Measurements from ENCODE around the gene CDKAL1. TPM values are rescaled to one million over a fixed set of nuclear protein-coding genes. Genes with fewer than 3 reads are reported as not detected.

CDKAL1 gene
- total RNA-seq, 2 donors from 2014 or later, result 12.1 to 19.0 TPM

DNA sequence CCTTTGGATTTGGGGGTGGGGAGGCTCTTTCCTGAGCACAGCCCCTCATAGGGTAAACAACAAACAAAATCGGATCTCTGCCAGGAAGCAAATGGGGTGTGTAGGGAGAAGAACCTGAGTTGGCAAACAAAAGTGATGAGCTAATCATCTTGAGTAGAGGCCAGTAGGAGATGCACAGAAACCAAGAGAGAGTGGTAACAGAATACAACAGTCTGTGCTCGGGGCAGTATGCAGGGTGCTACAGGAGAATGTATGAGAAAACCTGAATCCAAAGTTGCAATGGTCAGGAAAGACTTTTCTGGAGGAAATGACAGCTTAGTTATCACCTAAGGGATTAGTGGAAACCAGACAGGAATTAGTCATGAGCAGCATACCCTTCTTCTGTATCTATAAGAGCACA is 177.8 kb downstream of the CDKAL1 start:
- no peak for TF ChIP-seq CTCF (IDR thresholded peaks at IDR 0.05)
- no peak for TF ChIP-seq POLR2A (IDR thresholded peaks at IDR 0.05)
- TF ChIP-seq POLR2AphosphoS5 (IDR thresholded peaks at IDR 0.05), result no peak
- 71% methylated on average over 2 of the region's 2 CpGs for WGBS

DNA sequence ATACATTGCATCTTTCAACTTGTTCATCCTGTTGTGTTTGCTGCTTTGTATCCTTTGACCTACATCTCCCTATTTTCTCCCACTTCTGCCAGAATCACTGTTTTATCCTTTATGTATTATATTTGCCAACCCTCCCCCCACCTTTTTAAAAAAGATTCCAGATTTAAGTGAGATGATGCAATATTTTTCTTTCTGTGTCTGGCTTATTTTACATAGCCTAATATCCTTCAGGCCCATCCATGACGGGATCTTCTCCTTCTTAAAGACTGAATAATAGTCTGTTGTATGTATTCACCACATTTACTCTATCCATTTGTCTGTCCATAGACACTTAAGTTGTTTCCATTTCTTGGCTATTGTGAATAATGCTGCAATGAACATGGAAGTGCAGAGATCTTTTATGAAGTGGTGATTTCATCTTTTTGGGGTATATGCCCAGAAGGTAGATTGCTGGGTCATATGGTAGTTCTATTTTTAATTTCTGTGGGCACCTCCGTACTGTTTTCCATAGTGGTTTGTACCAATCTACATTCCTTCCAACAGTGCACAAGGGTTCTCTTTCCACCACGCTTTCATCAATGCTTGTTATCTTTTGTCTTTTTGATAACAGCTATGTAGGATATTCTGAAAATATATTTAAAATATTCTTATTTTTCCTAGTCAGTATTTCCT is 181.0 kb downstream of the CDKAL1 start:
- 63% methylated on average over 3 of the region's 3 CpGs for WGBS
- DNase-seq (ENCODE audit: low spot score), result no peak
- Histone ChIP-seq H3K9me3 (no peaks in the 10 kb centered on the region), H3K4me1 (replicated peaks) (no peaks in the 10 kb centered on the region), H3K27ac (no peak overlapping the region), H3K4me3 (no peak overlapping the region), H3K27me3 (replicated peaks; ENCODE audit: insufficient read depth) (no peaks in the 10 kb centered on the region), H3K36me3 (no peaks in the 10 kb centered on the region)
- intact Hi-C loops (cut with DNase I), result no loop called here
- TF ChIP-seq POLR2A (IDR thresholded peaks at IDR 0.05) (no peak), CTCF (IDR thresholded peaks at IDR 0.05) (no peak), POLR2AphosphoS5 (IDR thresholded peaks at IDR 0.05) (no peak)

More for the DNA sequence above, 177.8 kb downstream of the CDKAL1 start:
- Histone ChIP-seq H3K36me3 (no peaks in the 10 kb centered on the region), H3K4me1 (replicated peaks) (no peaks in the 10 kb centered on the region), H3K27me3 (replicated peaks; ENCODE audit: insufficient read depth) (no peaks in the 10 kb centered on the region), H3K4me3 (no peak overlapping the region), H3K9me3 (no peaks in the 10 kb centered on the region), H3K27ac (no peak overlapping the region)
- no peak for DNase-seq (ENCODE audit: low spot score)
- intact Hi-C loops (cut with DNase I), result no loop called here

GRCh38 chr6:20716865-20717264 is 182.6 kb downstream of the CDKAL1 start:
- DNase-seq (ENCODE audit: low spot score), result no peak
- no peaks in the 10 kb centered on the region for H3K9me3 ChIP-seq
- TF ChIP-seq POLR2A (IDR thresholded peaks at IDR 0.05), result no peak
- TF ChIP-seq POLR2AphosphoS5 (IDR thresholded peaks at IDR 0.05), result no peak
- no peak for TF ChIP-seq CTCF (IDR thresholded peaks at IDR 0.05)
- intact Hi-C loops (cut with DNase I), result no loop called here
- WGBS, result 77% methylated on average over 1 of the region's 1 CpG
- no peaks in the 10 kb centered on the region for H3K4me1 ChIP-seq (replicated peaks)
- H3K27me3 ChIP-seq (replicated peaks; ENCODE audit: insufficient read depth), result no peaks in the 10 kb centered on the region
- H3K27ac ChIP-seq, result no peak overlapping the region
- no peaks in the 10 kb centered on the region for H3K36me3 ChIP-seq
- H3K4me3 ChIP-seq, result no peak overlapping the region

- no peak overlapping the region for H3K27ac ChIP-seq
- intact Hi-C loops (cut with DNase I), result no loop called here
- no peak for DNase-seq (ENCODE audit: low spot score)
These were observed 183.5 kb downstream of the CDKAL1 start for GRCh38 chr6:20717743-20718142.

More at GRCh38 chr6:20717743-20718142, 183.5 kb downstream of the CDKAL1 start:
- H3K27me3 ChIP-seq (replicated peaks; ENCODE audit: insufficient read depth), result no peaks in the 10 kb centered on the region
- no peaks in the 10 kb centered on the region for H3K36me3 ChIP-seq
- no peaks in the 10 kb centered on the region for H3K9me3 ChIP-seq
- H3K4me1 ChIP-seq (replicated peaks), result no peaks in the 10 kb centered on the region
- no peak for TF ChIP-seq POLR2A (IDR thresholded peaks at IDR 0.05)
- no peak for TF ChIP-seq CTCF (IDR thresholded peaks at IDR 0.05)
- no peak for TF ChIP-seq POLR2AphosphoS5 (IDR thresholded peaks at IDR 0.05)
- no peak overlapping the region for H3K4me3 ChIP-seq

All from prostate gland (tissue), 2 donors.